GM12891 (cell line): ENCODE measurements around the gene ABHD5.

Experiments
- DNase-seq: peaks from one replicate; pipeline ENCODE4 v3.0.0; 2011; ENCODE audit warnings: low spot score; ENCODE audit not compliant: insufficient read length
- FAIRE-seq: peaks from 2 replicates; lab custom pipeline; 2011; peaks lifted over from hg19 to GRCh38; lab: Jason Lieb, UNC
- PAX5 ChIP-seq: IDR thresholded peaks from 2 replicates; pipeline ENCODE4 v1.6.1; 2011; ENCODE audit warnings: low read length, moderate library complexity, mild to moderate bottlenecking; ENCODE audit not compliant: insufficient read depth, severe bottlenecking
- POLR2A ChIP-seq: IDR thresholded peaks from 2 replicates; pipeline ENCODE4 v1.6.1; 2011; ENCODE audit warnings: low read depth, low read length, control low read depth
- POLR2AphosphoS5 ChIP-seq: IDR thresholded peaks from 2 replicates; pipeline ENCODE4 v1.6.1; 2011; ENCODE audit warnings: low read depth, low read length, control low read depth
- POU2F2 ChIP-seq: IDR thresholded peaks from 2 replicates; pipeline ENCODE4 v1.6.1; 2011; ENCODE audit warnings: low read depth, mild to moderate bottlenecking, control low read depth, low read length, moderate library complexity
- SPI1 ChIP-seq: IDR thresholded peaks from 2 replicates; pipeline ENCODE4 v1.6.1; 2011; ENCODE audit warnings: low read depth, low read length, control low read depth
- TAF1 ChIP-seq: IDR thresholded peaks from 2 replicates; pipeline ENCODE4 v1.6.1; 2011; ENCODE audit warnings: low read depth, low read length, control low read depth

Gene ABHD5

DNA sequence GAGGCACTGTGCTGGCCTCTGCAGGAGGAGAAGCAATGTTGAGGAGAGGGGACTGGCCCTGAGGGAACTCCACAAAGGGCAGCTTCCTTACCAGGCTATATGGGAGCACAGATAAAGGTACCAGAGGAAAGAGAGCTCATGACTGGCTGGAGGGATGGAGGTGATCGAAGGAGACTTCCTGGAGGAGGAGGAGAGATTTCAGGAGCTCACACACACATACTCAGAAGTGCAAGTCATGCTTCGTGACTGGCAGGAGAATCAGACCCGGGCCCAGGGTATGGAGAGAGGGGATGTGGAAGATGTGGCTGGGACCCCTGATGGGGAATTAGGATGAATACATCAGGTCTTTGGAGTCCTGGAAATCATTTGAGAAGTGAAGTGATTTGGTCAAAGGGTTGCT, 85.4 kb downstream of the ABHD5 start:
- FAIRE-seq = no peak

DNA sequence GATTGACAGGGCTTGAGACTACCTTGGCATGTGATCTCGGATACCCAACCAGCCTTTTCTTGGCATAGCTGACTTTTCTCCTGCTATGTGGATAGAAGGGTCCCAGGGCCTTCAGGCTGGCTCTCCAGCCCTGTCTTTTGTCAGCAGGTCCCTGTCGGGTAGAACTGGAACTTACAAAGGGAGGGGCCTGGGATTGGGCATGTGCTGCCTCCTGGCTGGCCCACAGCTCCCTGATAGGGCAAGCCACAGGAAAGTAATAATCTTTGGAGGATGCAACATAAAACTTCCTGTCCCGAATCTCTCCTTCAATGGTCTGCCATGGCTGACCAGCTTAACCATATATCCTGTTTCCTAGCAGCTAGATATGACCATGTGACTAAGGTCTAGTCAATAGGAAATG, 89.1 kb downstream of the ABHD5 start:
- no peak for DNase-seq
- TF ChIP-seq POLR2AphosphoS5 (no peak), TAF1 (no peak), SPI1 (no peak), PAX5 (no peak), POU2F2 (no peak), POLR2A (no peak)
- no peak for FAIRE-seq

More for the DNA sequence above, 85.4 kb downstream of the ABHD5 start:
- TF ChIP-seq POU2F2 = no peak
- no peak for TF ChIP-seq PAX5
- no peak for TF ChIP-seq POLR2A
- TF ChIP-seq SPI1 = no peak
- no peak for TF ChIP-seq TAF1
- TF ChIP-seq POLR2AphosphoS5 = no peak
- no peak for DNase-seq

DNA sequence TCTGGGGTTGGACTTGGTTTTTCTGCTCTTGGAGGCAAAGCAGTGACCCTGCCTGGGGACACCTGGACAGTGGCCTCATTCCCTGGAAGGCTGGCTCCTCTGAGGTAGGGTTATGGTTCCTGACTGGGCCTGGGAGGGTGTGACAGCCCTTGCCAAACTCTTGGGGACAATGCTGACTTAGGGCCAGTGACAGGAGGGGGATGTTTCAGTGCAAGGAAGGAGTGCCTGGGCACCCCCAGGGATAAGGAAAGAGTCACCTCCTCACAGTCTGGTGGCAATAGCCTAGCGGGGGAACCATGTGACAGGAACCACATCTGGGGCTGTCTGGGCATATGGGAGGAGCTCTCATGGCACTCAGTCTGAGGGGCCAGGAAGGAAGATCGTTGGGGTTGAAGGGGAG, 91.8 kb downstream of the ABHD5 start:
- TF ChIP-seq POU2F2 (no peak), TAF1 (no peak), PAX5 (no peak), POLR2A (no peak), POLR2AphosphoS5 (no peak), SPI1 (no peak)
- FAIRE-seq (no peak), DNase-seq (no peak)
